Stimulated activated CD4-positive, alpha-beta T cell treated with anti-CD3 and anti-CD28 coated beads, Interleukin-1b, Interleukin-23, amount 100 ng/mL, for 4 hours (primary cell): ENCODE measurements around the gene LRIT2.
"Not testable (repeated sequence)": the region's sequence is repeated elsewhere in the genome, so short reads cannot be mapped to it uniquely, and the experiment has no call there.

Experiments used
- DNase-seq, 2 donors: peaks; one replicate each; pipeline ENCODE4 v3.0.0-alpha.2; 2020; ENCODE audit warnings: low read depth in 2 of 2

The LRIT2 gene

DNA sequence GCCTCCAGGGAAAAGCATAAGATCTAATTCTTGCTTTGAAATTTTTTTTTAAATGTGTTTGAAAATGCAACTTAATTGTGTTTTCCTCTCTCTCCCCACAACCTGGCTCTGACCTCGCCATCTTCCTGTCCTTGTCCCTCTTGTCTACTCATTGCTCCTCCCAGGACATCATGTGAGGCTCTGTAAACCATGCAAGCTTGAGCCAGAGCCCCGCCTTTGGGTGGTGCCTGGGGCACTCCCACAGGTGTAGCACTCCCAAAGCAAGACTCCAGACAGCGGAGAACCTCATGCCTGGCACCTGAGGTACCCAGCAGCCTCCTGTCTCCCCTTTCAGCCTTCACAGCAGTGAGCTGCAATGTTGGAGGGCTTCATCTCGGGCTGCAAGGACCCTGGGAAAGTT is 40.8 kb downstream of the LRIT2 start:
- no peak for DNase-seq

DNA sequence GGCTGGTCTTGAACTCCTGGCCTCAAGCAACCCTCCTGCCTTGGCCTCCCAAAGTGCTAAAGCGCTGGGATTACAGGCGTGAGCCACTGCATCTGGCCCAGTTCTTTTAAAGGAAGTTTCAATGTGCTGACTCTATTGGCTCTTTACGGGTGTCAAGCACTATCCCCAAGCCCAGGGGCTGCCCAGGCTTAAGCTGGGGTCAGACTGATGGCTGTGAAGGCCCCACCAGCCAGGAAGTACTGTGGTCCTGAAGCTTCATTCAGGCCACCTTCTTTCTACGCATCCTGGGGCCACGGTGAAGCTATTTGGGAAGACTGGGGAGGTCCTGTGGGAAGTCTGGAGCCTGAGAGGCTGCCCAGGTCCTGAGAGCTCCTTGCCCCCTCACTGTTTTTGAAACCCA is 43.7 kb downstream of the LRIT2 start:
- DNase-seq, result no peak

- DNase-seq, result not testable (repeated sequence)
These were observed 45.0 kb downstream of the LRIT2 start for GRCh38 chr10:84180386-84180785.

DNA sequence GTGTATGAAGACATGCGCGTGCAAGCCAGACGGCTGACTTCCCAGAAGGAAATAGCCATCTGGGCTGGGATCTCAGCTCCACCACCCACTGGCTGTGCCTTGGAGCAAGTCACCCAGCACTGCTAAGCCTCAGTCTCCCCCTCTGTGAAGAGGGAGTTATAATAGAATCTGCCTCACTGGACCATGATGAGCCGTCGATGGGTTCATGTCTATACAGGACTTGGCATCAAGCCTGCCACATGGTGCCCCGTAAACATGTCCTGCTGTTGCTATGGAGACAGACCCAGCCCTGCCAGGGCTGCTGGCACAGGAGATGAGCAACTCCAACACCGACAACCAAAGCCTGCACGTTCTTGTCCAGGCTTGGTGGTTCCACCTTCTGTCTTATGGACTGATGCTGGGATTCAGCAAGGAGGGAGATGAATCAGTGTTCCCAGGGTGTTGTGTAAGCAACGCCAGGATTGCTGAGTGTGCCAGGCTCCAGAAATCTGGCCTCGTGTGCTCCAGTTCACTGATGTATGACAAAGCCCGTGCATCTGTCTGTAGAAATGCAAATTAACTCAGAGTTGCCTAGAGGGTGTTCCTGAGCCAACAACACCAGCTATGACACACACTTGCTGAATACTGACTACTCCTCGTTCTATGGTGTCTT is 46.2 kb downstream of the LRIT2 start:
- DNase-seq, result no peak

DNA sequence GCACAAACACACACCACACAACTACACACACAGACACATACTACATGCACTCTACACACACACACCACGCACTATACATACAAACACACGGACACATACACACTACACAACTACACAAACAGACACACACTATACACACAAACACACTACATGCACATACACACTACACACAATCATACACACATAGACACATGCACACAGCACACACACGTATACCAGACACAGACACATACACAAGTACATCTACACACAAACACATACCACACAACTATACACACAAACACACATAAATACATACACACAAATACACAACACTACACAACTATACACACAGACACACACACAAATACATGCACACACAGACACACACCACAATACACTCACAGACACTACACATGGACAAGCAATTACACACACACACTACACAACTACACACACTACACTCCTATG is 47.2 kb downstream of the LRIT2 start:
- DNase-seq, result no peak

- DNase-seq, result peak in 1 of 2 donors; percentile 12
These were observed 47.7 kb downstream of the LRIT2 start for GRCh38 chr10:84177541-84178141.

DNA sequence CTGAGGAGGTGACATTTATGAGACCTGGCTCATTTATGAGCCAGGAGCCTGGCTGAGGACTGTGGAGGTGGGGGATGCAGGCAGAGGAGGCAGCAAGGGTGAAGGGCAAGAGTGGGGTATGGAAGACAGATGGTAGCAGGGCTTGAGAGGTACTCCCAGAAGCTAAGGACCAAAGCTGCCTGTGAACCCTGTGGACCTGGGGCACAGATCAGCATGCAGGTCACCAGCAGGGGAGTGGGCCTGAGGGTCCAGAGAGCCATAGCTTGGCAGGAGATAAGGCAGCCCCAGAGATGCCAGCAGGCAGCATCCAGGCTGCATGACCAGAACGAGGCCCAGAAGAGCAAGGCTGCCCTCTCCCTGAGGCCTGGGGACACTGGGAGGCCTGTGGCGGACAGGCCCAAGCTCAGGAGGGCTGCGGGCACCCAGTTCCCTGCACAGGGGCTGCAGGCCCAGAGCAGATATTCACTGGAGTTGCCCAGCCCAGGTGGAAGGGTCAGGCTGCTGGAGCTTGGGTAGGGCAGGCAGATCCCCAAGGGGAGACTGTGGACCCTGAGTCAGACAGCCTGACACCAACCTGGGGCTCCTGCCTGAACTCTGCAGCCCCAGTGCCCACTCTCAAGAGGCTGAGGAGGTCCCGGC is 48.4 kb downstream of the LRIT2 start:
- DNase-seq, result no peak

GRCh38 chr10:84176351-84176750 is 49.0 kb downstream of the LRIT2 start:
- no peak for DNase-seq

GRCh38 chr10:84175436-84175835 is 49.9 kb downstream of the LRIT2 start:
- DNase-seq, result no peak

DNA sequence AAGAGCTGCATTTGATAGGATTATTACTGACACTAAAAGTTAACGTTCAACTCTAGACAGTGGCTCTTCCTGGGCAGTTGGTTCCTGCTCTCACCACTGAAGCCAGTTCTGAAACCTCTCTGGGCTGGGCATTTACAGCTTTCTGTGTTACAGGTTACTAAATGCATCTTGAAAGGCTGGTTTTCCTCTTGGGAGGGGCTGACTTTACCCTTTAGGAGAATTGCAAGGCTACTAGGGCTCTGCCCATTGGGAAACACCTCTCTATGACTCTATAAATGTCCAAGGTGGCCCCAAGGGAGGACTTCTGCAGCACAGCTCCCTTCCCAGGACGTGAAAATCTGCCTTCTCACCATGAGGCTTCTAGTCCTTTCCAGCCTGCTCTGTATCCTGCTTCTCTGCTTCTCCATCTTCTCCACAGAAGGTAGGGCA is 51.8 kb downstream of the LRIT2 start, which contains the start of gene GPR15LG:
GPR15LG (plus strand) TSS at position 301 of the 429 bp plus-strand sequence; CDS start at position 352, 51 bp downstream.
- DNase-seq, result no peak

- no peak for DNase-seq
These were observed 52.6 kb downstream of the LRIT2 start for GRCh38 chr10:84172467-84173356.

- not testable (repeated sequence) for DNase-seq
These were observed 53.5 kb downstream of the LRIT2 start for GRCh38 chr10:84171700-84172466.

GRCh38 chr10:84171237-84171636 is 54.1 kb downstream of the LRIT2 start:
- not testable (repeated sequence) for DNase-seq
